Measurements from ENCODE around the gene FRY.
"Not testable (repeated sequence)": the region's sequence is repeated elsewhere in the genome, so short reads cannot be mapped to it uniquely, and the experiment has no call there.

FRY gene

DNA sequence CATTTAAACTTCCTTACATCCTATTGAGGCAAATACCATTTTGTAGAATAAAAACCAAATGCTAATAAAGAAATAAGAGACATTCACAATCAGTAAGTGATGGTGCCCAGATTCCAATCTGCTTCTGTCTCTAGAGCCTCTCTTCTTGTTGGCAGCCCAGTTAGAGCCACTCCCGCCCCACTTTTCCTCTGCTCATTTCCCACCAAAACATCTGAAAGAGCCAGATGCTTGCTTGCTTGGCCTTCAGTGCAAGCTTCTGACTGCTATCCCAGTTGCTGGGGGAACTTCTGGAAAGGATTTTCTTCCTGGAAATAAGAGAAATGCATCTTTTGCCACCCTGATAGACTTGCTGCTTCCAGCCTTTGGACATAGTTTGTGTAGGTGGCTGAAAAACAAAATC lies 12.9 kb downstream of the FRY start:
- no peak for DNase-seq

DNA sequence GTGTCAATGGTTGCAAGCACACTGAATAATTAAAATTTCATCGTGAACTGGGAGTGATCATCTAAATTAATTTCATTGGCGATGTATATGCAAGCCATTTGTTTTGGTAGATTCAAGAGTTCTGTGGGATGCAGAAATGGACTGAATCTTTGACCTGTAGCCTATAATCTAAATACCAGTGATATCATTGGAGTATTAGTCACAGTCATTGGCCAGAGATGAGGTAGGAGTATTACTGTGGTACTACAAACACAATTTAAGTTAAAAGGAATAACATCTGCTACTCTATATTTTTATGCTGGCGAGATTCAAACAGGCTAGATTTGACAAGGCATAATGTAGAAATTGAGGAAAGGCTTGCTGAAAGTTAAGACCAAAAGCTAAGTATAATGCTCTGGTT lies 14.0 kb downstream of the FRY start:
- no peak for DNase-seq

DNA sequence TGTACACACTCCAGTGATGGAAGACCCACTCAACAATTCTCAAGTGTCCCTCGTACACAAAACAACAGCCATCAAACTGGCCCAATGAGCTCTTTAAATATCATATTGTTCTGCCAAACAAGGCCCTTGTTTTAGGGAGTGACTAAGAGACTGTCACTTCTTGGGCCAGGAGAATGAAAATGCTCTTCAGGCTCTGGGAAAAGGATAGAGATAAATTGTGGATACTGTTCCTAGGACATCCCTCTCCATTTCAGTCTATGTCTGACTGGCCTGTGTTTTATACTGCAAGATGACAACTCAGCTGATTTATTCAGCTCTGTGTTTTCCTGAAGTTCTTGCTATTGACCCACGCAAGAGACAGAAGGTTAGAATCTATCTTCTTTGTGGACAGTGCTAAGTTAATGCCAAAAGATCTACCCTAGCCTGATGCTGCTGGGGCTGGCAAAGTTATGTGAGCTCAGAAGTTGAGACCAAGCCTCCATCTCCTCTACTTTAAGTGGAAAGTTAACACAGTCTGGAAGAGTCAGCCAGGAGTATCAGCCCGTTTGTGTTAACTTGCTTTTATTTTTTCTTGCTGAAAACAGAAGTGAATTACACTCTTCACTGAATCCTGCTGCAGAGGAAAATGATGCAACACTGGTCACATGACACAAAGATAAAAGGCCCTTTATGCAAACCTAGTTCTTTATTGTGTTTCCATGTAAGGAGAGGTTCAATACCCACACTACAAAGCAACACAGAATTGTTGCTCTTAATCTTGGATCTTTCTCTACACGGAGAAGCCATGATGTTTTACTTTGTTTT lies 14.6 kb downstream of the FRY start:
- no peak for DNase-seq

DNA sequence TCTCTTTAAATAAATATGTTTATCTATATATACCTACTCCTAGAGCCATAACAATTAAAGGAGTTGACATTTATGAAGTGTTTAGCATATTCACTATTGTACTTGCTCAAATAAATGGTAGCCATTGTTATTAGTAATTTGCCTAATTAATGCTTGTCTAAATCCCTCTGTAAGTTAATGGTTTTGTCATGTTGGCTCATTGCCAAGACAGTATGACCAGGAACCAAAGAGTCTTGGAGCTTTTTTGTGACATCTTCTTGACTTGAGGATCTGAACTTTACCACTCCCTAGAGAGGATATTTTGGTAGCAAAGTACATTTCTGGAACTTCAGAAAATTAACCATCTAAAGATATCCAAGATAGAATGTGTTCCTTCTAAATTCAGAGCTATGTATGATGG lies 15.5 kb downstream of the FRY start:
- no peak for DNase-seq

DNA sequence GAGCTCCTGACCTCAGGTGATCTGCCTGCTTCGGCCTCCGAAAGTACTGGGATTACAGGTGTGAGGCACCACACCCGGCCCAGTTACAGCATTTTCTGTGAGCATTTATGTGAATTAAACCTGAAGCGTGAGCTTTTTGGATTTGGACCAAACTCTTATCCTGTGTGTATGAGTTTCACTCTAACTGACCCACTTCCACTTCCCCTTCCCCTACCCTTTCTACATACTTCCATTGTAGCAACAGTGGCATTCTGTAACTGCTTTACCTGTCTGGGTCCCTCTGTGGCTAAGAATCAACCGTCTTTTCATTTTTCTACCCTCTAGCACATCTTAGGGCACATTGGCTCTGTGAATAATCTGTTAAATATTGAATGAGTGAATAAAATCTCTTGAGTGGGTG lies 16.2 kb downstream of the FRY start:
- DNase-seq, result no peak

DNA sequence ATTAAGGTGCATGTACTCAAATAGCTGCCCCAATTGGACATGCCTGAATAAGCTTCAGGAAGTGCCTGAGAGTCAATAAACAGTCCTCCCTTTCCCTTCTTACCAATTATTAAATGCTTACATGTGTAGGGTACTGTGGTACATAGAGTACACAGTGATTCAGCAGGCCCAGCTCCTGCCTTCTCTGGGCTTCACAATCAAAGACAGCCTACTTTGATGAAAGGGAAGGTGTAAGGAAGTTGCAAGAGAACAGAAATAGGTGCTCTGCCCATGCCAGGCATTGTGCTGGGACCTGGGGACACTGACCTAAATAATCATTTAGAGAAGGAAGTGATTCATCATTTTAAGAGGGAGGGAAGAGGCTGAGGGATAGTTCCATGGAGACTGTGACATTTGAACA lies 17.2 kb downstream of the FRY start:
- no peak for DNase-seq

DNA sequence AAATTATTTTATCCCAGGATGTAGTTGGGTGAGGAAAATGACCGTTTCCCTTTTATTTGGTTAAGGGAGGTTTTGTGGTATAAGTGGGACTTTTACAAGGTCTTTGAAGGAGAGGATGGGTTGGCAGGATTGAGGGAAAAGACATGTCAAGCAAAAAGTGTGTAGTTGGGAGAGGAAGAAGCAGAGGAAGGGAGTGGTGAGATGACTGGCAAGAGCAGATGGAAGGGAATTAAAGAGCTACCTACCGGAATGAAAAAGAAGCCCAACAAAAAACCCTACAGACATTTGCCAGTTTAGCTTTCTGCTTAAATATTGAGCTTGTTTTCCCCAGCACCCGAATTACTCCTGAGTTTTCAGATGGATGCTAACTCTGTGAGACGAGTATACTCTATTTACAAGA lies 19.6 kb downstream of the FRY start:
- no peak for DNase-seq

DNA sequence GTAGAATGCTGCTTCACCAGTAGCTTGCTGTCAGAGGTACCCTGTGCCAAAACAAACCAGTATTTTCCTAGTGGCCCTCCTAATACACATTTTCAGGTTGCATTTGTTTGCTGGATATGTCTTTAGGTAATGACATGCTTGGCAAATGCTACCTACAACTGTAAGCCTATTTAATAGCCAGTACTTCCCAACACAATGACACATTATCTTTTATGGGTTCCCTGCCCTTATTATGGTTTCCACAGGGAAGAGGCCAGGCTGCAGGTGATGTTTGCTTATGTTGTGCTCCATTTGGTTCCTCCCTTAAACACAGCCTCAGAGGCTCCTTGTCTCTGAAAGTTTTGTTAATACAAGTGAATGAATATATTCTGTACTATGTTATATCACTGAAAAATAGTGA lies 24.7 kb downstream of the FRY start:
- DNase-seq, result no peak

DNA sequence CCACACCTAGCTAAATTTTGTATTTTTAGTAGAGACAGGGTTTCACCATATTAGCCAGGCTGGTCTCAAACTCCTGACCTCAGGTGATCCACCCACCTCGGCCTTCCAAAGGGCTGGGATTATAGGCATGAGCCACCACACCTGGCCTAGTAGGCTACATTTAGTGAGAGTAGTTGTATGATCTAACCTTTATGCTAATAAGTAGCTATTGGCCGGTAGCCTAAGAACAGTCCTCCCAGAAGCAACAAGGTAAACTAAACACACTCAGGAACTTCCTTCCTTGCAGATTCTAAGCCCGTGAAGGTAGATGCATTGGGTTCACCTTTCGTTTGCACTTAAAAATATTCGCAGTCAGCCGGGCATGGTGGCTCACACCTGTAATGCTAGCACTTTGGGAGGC lies 25.8 kb downstream of the FRY start:
- not testable (repeated sequence) for DNase-seq

DNA sequence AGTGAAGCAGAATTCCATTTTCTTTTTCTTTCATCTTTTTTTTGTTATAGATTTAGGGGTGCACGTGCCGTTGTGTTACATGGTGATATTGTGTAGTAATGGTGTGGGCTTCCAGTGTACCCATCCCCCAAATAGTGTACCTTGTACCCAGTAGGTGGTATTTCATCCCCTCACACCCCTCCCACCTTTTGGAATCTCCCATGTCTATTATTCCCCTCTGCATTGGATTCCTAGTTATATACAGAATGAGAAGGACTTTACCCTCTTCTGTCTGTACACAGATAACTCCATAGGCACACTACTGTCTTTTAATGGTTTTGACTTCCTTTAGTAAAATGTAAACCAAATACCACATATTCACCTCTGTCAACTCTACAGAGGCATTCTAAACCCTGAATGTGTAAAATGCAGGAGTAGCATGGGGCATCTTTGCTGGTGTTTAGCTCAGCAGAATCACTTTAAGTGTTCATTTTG lies 28.0 kb downstream of the FRY start:
- DNase-seq, result no peak

DNA sequence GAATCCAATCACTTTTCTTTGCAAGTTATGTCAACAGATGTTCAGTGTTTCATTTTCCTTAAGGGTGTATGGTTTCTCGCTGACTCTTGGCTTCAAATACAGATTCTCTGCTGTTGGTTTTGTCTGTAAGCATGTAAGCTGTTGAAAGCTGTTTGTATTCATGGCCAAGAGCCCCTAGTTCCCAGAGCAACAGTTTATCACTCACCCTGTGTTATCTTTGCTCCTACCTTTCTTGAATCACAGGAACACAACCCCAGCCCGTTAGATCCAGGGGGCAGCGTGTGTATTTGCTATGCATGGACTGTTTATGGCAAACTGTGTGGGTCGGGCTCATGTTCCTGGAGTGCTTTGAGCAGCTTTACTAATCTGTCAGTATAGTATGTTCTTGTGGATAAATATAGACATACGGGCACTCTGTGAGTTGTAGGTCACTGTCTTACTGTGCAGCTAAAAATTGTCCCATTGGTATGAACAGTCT lies 28.9 kb downstream of the FRY start:
- DNase-seq, result no peak

DNA sequence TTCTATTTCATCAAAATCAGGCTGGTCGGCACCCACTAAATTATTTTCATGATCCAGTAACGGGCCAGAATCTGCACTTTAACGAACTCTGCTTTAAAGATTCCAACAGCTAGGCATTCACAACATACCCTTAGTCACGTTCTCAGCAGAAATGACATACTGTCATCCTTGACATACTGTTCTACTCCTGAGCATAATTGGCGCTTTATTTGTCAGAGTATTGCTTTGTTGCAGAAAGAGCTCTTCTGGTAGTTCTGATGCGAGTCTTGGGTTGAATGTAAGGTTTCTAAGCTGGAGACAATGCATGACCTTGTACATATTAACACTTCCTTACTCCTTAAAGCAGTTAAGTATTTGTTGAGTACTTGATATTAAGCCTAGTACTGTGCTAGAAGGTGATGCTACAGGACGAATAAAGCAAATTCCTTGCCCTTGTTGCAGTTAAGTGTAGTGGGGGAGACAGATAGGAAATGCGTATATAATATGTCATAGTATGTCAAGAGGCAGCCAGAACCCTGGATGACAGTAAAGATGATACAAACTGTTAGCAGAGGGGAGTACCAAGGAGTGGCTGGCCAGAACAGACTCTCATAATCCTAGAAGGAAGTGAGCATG lies 32.2 kb downstream of the FRY start:
- DNase-seq, result no peak

DNA sequence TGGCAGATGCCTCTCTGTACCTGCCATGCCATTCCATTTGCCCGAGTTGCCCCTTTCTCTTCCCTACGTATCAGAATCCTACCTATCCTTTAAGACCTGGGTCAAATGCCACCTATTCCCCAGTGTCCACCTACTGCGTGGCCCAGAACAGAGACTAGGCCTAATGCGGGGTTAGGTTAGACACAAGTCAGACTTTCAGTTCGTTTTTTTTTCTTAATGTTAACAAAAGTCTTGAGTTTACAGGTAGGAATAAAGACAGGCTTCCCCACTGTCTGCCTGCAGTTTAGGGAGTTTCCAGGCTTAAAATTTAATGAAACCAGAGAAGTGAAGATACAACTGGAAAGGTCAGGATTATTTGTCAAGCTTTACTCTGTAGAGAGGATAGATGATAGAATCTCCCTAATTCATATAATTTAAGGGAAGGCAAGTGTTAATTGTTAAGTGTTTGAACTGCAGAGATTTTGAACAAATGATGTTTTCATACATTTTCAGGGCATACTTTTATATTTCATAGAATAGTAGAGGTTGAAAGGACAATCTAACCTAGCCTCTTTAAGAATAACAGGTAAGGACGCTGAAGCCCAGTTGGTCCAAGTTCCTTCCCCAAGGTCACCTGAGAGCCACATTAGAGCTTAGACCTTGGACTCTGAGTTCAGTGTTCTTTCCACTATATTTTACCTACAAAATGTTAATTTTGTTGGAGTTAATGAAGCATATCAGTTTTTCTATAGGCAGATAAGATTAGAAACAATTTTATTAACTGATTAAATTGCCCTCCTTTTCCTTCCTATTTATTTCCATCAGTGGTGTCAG lies 35.8 kb downstream of the FRY start:
- no peak for DNase-seq

DNA sequence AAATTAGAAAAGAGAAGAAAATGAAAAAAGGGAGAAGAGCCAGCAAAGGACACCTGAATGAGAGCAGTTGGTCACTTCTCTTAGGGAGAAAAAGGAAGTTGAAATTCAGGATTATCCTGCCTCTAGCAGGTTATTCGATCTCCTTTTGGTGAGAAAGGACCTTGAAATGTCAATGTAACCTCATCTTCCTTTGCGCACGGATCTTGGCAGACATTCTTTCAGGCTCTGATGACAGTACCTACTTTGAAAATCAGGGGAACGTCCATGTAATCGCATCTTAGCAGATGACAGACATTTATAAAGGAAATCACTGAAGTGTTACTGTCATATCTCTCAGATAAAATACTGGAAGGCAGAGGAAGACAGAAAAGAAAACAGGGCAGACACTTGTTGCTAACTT lies 36.7 kb downstream of the FRY start:
- DNase-seq, result no peak

DNA sequence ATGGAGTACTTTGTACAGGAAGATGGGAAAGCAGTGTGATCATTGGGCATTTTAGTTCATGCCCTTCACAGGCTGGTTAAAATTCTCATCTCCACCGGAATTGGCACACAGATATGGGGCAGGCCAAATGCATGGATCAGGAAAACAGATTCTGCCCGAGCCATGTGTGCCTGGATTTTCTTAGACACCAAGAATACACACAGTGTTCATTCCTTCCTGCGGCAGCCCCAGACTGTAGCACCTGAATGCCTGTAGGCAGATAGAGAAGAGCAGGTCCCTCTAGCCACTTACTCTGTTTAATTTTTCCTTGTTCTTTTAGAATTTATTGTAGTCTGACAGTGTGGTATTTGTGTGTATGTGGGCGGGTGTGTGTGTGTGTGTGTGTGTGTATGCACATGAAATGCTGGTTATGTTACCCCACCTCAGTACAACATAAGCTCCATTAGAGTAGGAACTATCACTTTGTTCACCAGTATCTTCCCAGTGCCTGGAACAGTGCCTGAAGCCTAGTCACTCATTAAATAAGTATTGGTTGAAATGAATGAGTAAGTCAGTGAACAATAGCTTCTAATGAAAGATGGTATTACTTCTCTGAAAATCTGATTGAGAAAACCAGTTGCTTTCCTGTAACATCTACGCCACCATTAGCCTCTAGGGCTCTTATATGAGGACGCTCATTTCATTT lies 41.7 kb downstream of the FRY start:
- no peak for DNase-seq

DNA sequence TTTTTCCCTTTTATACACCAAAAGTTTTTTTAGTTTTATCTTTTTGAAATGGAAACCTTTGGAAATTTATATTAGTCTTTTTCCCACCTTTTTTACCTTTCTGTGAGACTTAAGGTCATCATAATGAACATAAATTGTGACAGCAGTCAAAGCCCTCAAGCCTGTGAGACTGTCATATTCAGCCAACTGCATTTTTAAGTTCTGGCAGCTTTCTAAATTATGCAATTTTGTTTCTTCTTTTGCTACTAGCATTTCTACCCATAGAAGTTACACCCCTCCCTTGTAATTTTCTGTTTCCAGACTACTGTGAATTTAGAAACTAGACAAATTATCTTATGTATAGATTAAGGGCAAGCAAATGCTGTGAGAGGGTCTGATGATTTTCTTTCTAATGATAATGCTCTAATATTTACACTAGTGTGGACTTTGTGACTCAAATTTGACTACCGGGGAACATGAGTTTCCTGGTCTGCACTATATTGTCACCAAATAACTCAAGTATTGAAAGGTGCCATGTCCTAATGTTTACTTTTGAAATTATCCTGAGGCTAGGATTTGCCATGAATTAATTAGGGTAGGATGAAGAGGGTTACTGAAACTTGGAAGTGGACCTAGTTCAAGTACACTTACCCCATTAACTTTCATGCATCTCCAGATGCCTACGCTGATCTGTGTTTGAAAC lies 43.7 kb downstream of the FRY start:
- DNase-seq, result no peak

DNA sequence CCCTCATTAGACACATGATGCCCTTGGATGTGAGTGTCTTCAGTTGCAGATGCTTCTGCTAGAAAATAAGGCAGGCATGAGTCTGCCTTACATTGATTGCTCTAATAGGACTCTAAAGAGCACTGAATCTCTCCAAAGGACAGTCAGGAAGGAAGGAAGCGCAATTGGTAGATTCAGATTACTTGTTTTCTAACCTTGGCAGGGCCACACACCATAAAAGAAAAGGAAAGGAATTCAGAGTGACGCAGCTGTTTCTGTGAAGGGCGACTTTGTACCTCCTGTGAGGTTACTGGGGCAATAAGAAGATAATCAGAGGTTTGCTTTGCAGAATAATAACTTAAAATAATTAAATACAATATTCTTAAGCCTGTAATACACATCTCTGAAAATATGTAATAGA lies 48.0 kb downstream of the FRY start:
- DNase-seq, result no peak

DNA sequence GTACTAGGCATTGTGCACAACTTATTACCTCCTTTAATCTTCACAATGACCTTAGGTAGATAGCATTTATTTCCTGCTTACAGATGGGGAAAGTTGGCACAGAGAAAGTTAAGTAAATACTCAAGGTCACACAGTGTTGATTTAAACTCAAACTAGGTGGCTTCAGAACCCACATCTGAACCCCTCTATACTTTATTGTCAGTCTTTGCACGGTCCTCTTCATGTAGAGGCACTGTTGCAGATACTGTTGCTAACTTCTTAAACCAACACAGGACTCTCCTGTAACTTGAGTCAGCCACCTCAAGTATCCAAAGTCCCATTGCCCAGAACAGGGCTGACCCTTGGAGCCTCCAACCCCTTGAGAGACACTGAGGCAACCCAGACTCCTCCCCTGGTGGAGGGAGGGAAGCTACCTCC lies 48.8 kb downstream of the FRY start:
- no peak for DNase-seq

DNA sequence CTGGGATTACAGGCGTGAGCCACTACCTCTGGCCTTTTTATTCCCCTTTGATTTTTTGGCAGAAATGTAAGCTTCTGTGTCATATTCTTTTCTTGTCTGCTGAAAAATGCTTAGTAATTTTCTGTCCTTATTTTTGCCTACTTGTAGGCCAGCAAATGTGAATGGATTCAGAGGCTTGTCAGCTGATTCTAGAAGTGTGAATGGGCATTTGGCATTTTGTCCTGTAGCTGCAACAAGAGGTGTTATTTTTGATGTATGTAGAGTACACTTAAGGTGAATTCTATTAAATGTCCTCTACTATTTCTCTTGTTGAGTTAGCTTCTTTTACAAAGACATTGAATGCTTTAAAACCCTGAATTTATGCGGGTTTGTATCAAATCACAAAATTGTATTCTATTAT lies 50.0 kb downstream of the FRY start:
- DNase-seq, result no peak

DNA sequence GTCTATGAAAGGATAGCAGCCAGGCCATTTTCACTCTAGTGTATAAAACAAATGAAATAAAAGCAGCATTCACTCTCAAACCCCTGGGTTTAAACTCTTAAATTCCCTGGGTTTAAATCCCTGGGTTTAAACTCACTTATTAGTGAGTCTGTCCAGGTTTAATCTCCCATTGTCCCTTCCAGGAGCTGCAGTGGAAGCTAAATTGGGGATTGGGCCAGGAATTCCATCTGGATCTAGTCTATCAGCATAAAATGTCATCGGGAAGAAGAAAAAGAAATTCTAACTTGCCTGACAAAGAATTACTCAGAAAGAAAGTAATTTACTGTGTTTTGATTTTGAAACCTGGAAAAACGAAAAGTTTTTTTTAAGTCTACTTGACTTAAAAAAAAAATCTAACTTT lies 54.8 kb downstream of the FRY start:
- DNase-seq, result no peak

DNA sequence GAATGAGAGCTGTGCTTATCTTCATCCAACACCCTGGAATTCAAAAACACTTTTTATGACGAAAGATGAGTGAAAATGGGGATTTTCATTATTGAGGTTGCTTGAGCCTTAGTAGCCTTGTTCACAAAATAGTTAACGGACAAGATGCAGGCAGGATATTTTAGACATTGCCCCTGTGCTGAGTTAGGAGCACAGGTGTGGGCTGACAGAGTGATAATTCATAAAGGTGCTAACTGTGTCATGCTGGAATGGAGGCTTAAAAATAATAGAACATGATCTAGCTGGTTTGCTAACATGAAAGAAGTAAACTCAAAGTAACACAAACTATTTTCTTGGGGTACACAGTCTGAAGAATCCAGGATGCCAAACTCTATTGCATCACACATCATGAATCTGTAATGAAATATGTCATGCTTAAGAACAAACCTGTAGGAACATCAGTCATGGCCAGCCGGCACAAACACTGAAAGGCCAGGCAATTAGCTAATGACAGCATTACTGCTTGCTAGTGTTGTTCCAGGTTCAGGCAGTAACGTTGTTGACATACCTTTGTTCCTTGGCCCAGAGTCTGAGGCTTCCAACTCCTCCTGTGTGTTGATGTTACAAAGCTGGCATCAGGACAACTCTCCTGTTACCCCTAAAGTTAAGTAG lies 55.3 kb downstream of the FRY start:
- DNase-seq, result no peak
